Activated CD8-positive, alpha-beta memory T cell treated with anti-CD3 and anti-CD28 coated beads for 36 hours (primary cell): ENCODE data around the gene FBXW12. TPM values are rescaled to one million over a fixed set of nuclear protein-coding genes. Genes with fewer than 3 reads are reported as not detected.
"Not testable (repeated sequence)": the region's sequence is repeated elsewhere in the genome, so short reads cannot be mapped to it uniquely, and the experiment has no call there.

Source experiments
- CTCF ChIA-PET: fragments of 350-600 bp; sonication (Branson Sonifier 250); formaldehyde crosslinking; loops from one replicate; lab custom pipeline; 2021; ENCODE audit warnings: antibody characterized with exemption; lab: Charles Lee
- POLR2A ChIA-PET: fragments of 350-600 bp; sonication (Branson Sonifier 250); formaldehyde crosslinking; loops from one replicate; lab custom pipeline; 2021; ENCODE audit warnings: antibody characterized with exemption; lab: Charles Lee
- total RNA-seq, 2 experiments: library from RNA; stranded (reverse); gene quantifications; one replicate each; pipeline ENCODE4 v1.2.3, GENCODE V29; 2021

The FBXW12 gene
- total RNA-seq, result not detected

DNA sequence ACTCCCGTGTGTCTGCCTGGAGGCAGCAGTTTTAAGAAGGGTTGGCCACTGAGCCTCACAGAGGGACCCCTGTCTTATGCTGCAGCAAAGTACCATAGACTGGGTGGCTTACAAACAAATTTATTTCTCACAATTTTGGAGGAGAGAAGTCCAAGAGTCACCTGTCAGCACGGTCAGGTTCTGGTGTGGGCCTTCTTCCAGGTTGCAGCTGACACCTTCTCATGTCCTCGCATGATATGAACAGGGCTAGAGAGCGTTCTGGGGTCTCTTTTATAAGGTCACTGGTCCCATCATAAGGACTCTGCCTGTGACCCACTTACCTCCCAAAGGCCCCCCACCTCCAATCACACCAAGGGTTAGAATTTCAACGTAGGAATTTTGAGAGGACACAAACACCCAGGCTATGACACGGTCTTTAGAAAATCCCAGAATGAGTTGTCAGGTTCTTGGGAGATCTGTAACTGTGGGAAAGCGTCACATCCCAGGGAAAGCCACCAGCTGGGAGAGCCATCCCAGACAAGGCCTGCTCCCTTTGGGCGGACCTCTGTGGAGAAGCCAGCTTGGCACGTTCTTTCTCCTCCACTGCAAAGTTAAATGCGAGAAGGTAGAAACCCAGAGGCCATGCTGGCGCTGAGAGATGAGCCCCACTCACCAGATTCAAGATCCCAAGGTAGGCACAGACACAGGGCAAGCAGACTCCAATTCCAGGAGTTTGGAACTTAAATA, at the start of gene FBXW12:
Gene FBXW12 (plus strand): TSS at position 569 of the 726 bp plus-strand sequence. CDS start 549 bp downstream, outside the sequence.
- CTCF ChIA-PET, result interaction anchor here (0.8 kb wide), 1 partner anchor 11 kb away, joined by 3 read pairs; no protein-coding TSS in a partner anchor
- POLR2A ChIA-PET, result no interaction called here

DNA sequence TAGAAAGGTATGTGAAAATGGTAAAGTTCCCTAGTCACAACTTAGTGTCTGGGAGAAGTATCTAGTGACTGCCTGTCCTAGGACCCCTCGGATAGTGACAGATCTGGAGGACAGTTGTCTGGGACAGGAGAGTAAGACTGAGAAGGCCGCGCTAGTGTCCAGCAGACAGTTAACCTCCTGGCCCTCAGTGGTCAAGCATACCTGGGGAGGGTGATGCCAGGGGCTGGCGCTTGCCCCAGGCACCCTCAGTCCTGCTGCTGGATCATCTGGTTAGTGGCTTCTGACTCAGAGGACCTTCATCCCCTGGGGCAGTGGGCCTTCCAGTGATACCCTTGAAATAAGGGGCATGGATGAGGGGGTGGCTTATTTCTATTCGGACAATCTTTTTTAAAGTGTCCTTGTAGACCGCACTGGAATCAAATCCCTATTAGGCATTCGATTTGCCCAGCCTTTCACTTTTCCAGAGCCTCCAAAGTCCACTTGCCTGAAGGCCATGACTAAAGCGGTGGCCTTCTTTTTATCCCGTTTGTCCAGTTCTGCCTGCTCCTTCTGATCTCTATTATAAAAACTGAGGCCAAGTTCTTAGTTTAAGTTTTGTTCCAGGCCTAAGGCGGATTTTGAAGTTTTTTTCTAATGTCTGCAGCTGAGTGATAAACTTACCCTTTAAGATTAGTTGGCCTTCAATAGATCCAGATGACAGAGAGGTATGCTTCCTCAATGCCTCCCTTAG, 40.1 kb upstream of the FBXW12 start:
- CTCF ChIA-PET, POLR2A ChIA-PET: not testable (repeated sequence)

GRCh38 chr3:48333346-48334245, 38.4 kb upstream of the FBXW12 start, which contains the start of gene SPINK8:
Gene SPINK8 (minus strand): TSS chr3:48333661. CDS start chr3:48328341, 5,320 bp downstream.
- CTCF ChIA-PET, result interaction anchor here (0.6 kb wide), 1 partner anchor 39 kb away, joined by 3 read pairs; no protein-coding TSS in a partner anchor

DNA sequence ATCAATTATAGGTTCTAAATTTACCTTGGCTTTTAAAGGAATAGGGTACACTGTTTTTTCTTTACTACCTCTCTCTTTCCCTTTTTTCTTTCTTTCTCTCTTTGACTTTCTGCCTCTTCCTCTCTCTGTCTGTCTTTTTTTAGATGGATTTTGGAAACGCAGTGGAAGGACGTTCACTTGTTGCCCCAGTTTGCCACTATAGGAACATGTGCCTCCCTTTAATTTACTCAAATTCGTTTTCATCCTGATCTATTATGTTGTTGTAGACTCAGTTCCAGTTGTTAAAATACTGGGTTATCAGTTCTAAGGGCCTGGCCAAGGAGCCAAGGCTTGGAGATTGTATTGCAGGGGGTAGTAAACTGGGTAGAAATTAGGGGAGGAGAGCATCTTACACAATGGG, 37.4 kb upstream of the FBXW12 start:
- ChIA-PET POLR2A (no interaction called here), CTCF (no interaction called here)

More at GRCh38 chr3:48333346-48334245, 38.4 kb upstream of the FBXW12 start, which contains the start of gene SPINK8:
- POLR2A ChIA-PET, result not testable (repeated sequence)

DNA sequence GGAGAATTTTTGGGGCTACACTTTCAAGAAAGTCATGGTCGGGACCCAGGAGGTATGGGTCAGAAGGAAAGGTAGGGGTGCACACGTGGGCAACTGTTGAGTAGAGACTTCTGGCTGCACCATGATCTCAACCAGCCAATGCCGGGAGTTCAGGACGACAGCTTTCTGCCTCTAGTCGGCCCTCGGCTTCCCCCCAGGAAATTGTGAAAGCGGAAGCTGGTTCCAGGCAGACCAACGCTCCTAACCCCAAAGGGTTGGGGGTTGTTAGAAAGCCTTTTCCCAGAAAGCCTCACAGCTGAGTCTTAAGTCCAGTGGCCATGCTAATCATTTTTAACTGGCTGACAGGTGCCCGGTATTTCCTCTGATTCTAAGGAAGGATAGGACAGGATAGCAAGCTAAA, 36.7 kb upstream of the FBXW12 start:
- CTCF ChIA-PET, result interaction anchor here (0.6 kb wide), 1 partner anchor 271 kb away, joined by 3 read pairs; no protein-coding TSS in a partner anchor
- POLR2A ChIA-PET, result not testable (repeated sequence)

DNA sequence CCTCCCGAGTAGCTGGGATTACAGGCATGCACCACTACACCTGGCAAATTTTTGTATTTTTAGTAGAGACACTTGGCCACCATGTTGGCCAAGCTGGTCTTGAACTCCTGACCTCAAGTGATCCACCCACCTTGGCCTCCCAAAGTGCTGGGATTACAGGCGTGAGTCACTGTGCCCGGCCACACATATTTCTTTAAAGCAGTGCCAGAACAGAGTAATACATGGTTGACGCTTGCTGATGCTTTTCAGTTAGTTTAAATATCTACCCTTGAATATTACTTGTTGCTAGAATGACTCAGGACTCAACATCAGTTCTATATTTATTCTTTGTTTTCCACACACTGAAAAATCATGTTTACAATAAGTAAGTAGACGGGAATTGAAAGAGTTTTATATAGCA, 34.5 kb upstream of the FBXW12 start:
- POLR2A ChIA-PET, result not testable (repeated sequence)

DNA sequence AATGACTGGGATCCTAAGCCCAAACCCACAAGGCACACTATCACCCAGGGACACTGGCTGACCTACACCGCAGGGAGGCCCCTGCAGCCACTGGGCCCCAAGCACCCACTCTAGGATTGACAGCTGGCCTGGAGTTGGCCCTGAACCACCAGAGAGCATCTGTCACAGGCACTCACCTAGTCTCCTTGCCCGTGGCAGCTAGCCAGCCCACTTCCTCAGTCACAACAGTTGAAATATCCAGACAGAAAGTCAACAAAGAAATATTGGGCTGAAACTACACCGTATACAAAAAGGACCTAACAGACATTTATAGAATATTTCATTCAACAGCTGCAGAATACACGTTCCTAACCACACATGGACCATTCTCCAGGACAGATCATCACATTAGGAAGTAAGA, 33.4 kb upstream of the FBXW12 start:
- POLR2A ChIA-PET, result no interaction called here
- CTCF ChIA-PET, result interaction anchor here (0.6 to 0.9 kb wide), 2 partner anchors 98 to 301 kb away, joined by 3 to 4 read pairs; no protein-coding TSS in a partner anchor

More for the DNA sequence above, 34.5 kb upstream of the FBXW12 start:
- CTCF ChIA-PET, result not testable (repeated sequence)

DNA sequence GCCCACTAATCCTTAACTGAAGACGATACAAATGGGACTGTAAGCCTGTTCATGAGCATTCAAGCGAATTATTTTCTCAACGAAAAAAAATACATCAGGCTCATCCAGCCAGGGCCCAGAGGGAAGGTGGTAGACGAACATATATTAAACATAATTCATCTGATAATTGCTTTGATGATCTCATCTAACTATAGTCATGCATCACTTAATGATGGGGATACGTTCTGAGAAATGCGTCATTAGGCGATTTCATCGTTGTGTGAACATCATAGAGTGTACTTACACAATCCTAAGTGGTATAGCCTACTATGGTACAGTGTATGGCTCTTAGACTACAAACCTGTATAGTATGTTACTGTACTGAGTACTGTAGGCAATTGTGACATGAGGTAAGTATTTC, 28.6 kb upstream of the FBXW12 start:
- ChIA-PET POLR2A (no interaction called here), CTCF (no interaction called here)

- ChIA-PET CTCF (no interaction called here), POLR2A (no interaction called here)
Observed at GRCh38 chr3:48344867-48345507, 27.0 kb upstream of the FBXW12 start.

DNA sequence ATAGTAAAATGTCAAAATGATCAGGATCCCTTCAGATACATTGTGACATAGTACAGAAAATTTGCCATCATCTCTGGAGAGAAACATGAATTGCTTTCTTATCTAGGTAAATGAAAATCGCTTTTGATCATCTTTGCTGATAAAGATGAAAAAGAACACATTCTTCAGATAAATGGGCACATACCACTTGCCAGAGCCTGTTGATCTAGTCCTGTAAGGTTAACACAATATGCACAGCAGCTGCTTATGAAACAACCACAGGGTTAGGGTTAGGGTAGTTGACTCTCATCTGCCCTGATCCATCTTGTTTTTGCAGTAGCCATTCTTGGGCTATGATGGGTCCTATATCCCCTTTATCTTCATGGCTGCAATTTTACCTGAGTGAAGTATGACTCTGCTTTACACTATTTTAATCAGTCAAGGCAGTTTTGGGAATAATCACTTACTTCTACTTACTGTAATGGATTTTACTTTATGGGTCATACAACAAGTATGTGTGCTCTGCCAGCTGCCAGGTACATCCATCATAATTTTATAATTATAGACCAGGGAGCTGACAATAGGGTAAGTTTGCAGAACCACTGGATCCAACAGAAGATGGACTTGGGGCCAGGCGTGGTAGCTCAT, 26.0 kb upstream of the FBXW12 start:
- CTCF ChIA-PET, result interaction anchor here (0.7 kb wide), 1 partner anchor 1255 kb away, joined by 3 read pairs; no protein-coding TSS in a partner anchor
- POLR2A ChIA-PET, result no interaction called here

DNA sequence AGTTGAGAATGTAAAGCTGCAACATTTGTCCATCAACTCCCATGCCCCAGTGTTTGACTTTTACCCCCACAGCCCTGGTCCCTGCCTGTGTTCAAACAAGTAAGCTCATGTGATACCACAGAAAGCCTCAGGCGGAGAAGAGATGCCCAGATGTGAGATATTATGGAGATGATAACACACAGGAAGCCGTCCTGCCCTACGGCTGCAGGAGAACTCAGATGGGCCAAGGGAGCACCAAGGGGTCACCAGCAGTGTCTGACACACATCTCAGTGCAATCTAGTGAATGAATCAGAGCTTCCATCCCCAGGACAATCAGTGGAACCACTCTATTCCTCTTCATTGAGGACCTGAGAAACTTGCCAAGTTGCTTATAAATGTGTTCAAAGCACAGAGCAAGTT, 24.5 kb upstream of the FBXW12 start:
- ChIA-PET CTCF (interaction anchor here (1.5 kb wide), 1 partner anchor 89 kb away, joined by 3 read pairs; no protein-coding TSS in a partner anchor), POLR2A (no interaction called here)

GRCh38 chr3:48352546-48352945, 19.5 kb upstream of the FBXW12 start:
- CTCF ChIA-PET, result interaction anchor here (1.6 kb wide), 1 partner anchor 84 kb away, joined by 5 read pairs; no protein-coding TSS in a partner anchor
- POLR2A ChIA-PET, result no interaction called here

- POLR2A ChIA-PET, result no interaction called here
- CTCF ChIA-PET, result interaction anchor here (0.7 kb wide), 2 partner anchors 56 to 108 kb away, joined by 5 read pairs; no protein-coding TSS in a partner anchor
Observed at GRCh38 chr3:48353987-48354386, 18.0 kb upstream of the FBXW12 start.

GRCh38 chr3:48356419-48356818, 15.6 kb upstream of the FBXW12 start:
- CTCF ChIA-PET, result no interaction called here

DNA sequence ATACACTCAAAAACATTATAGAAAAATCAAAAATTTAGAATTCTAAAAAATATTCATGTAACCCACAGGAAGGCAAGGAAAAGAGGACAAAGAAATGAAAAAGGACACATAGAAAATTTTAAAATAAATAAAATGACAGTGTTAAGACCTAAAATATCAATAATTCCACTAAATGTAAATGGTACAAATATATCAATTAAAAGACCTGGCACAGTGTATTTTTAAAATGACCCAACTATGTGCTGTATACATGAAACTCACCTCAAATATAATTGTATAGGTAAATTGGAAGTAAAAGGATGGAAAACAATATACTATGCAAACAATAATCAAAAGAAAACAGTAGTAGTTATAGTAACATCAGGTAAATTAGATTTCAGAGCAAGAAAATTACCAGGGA, 10.1 kb upstream of the FBXW12 start:
- POLR2A ChIA-PET, result no interaction called here
- CTCF ChIA-PET, result no interaction called here

More at GRCh38 chr3:48356419-48356818, 15.6 kb upstream of the FBXW12 start:
- POLR2A ChIA-PET, result no interaction called here

DNA sequence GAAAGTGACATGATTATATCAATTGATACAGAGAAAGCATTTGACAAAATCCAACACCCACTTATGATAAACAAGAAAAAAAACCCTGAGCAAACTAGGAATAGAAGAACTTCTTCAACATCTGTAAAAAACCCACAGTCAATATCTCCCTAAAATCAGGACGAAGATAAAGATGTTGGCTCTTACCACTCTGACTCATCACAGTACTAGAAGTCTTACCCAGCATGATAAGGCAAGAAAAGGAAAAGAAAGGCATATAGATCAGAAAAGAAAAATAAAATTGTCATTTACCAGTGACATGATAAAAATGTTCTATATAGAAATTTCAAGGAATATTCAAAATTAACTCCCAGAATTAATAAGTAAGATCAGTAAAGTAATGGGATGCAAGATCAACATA, 7.2 kb upstream of the FBXW12 start:
- POLR2A ChIA-PET, result no interaction called here
- CTCF ChIA-PET, result no interaction called here

GRCh38 chr3:48367201-48367600, 4.8 kb upstream of the FBXW12 start:
- CTCF ChIA-PET, result interaction anchor here (2.2 kb wide), 1 partner anchor 69 kb away, joined by 7 read pairs; no protein-coding TSS in a partner anchor
- POLR2A ChIA-PET, result no interaction called here
